Fibroblast of skin of back (primary cell): ENCODE results near the gene SPTLC1.
A peak's percentile ranks its signal among the peaks of the same experiment; 100 is the strongest.
"Not testable (repeated sequence)": the region's sequence is repeated elsewhere in the genome, so short reads cannot be mapped to it uniquely, and the experiment has no call there.

Source experiments
- DNase-seq: peaks from one replicate; pipeline ENCODE4 v3.0.0-alpha.2; 2013

The SPTLC1 gene

DNA sequence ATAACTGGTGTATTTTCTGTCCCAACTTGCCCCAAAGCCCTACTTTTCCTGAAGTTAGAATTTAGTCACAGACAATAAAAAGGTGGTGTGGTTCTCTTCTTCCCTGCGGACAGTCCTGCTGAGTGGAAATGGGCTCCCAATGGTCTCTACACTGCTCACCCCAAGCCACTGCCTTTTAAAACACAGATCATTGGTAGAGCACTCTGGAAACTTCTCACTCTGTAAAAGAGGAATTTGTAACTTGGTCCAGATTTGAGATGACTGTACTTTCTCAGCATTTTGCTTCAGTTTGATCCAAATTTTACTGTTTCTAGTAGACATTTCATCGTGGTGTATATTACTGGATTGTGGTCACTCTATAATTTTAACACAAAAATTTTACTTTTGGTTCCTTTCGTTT lies 84.8 kb downstream of the SPTLC1 start:
- DNase-seq, result no peak

DNA sequence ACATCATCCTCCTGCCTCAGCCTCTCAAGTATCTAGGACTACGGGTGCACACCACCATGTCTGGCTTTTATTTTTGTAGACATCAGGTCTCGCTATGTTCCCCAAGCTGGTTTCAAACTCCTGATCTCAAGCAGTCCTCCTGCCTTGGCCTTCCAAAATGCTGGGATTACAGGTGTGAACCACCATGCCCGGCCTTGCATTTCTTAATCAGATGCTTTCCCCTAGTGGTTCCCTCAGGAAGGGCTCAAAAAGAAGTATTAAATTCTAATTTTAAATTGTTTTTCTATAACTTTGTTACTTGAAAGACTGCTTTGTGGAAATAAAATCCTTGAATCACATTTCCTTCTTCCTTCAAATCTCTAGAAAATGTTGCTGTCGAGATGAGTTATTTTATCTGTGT lies 85.7 kb downstream of the SPTLC1 start:
- no peak for DNase-seq

DNA sequence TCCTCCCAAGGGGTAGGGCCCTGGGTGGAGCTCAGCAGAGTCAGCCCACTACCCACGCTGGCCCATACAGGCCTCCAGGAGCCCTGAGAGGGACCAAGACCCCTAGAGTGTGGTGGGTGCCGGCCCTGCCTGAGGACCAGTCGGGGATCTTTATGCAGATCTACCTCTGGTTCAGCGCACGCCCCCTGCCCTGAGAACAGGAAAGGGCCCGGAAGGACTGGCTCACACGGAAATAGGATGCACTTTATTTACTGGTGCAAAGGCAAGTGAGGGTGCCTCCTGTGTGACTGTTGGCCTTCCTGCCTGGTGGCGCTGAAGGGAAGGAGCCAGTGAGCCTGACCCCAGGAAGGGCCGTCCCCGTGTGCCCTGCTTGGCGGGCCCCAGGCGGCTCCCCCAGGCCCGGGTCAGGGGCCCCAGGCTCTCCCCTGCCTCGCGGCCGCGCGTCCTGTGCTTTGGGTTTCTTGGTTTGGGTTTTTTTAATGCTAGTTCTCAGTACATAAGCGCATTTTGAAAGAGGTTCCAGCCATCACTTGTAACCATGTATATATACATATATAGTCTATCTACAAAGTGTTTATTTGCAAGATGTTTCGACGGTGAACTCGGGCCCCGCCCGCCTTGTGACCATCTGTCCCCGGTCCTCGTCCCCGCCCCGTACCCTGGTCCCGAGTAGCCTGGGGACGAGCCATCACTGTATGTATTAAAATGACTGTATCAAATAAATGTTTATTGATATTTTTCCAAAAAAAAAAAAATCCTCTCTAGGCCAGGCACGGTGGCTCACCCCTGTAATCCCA lies 88.8 kb downstream of the SPTLC1 start:
- DNase-seq, result no peak

DNA sequence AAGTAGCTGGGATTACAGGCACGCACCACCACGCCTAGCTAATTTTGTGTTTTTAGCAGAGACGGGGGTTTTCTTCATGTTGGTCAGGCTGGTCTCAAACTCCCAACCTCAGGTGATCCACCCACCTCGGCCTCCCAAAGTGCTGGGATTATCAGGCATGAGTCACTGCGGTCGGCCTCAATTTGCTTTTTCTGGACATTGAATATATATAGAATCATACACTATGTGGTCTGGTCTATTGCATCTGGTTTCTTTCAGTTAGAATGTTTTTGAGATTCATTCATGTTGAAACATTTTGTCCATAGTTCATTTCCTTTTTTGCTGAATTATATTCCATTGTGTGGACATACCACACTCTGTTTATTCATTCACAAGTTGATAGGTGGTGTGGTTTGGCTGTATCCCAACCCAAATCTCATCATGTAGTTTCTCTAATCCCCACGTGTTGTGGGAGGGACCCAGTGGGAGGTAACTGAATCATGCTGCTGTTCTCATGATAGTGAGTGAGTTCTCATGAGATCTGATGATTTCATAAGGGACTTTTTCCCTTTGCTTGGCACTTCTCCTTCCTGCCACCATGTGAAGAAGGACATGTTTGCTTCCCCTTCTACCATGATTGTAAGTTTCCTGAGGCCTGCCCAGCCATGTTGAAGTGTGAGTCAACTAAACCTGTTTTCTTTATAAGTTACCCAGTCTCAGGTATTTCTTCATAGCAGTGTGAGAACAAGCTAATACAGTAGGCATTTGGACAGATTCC lies 93.2 kb downstream of the SPTLC1 start:
- DNase-seq, result peak; percentile 86

DNA sequence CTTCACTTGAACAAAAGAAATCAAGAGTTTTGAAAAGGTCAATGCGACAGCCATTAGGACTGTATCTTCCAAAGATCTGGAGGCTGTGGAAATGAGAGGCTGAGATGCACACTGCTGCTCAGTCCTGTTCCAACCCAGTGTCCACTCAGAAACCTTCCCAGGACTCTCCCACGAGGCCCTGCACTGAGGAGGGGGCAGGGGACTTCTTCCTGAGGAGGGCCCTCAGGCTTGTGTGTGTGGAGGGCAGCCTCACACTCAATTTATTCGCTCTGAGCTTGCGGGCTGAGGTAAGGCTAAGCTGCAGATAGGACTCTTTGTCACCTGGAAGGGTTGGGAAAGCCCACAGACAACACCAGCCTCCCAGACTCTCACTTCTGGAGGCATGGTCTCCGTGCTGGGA lies 95.6 kb downstream of the SPTLC1 start:
- no peak for DNase-seq

DNA sequence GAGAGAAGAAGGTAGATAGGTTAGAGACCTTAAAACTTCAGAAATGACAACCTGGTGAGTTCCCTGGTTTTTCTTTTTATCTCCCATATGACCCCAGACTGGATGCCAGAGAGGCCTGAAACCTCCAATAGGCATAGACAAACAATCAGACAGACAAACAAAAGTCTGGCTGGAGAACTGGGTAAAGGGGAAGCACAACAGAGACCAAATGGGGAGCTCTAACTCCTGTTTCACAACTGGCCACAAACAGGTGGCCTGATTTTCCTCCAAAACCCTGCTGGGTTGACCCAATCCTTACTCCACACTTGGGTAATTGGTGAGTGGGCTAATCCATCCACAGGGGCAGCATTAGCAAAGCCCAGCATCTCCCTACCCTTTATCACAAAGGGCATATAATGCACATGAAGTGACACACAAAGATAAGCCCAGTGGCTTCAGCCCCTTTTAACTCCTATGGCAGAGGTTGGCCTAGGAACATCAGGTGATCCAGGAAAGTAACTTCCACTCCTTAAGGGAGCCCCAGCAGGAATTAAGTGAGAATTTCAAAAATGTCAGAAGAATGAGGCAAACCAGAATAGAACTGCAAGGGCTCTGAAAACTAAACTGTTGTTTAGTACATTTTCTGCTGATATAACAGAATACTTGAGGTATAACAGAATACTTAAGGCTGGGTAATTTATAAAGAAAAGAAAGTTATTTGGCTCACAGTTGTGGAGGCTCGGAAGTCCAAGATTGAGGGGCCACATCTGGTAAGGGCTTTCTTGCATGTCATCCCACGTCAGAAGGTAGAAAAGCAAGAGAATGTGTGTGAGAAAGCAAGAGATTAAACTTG lies 104.3 kb downstream of the SPTLC1 start:
- DNase-seq, result no peak

DNA sequence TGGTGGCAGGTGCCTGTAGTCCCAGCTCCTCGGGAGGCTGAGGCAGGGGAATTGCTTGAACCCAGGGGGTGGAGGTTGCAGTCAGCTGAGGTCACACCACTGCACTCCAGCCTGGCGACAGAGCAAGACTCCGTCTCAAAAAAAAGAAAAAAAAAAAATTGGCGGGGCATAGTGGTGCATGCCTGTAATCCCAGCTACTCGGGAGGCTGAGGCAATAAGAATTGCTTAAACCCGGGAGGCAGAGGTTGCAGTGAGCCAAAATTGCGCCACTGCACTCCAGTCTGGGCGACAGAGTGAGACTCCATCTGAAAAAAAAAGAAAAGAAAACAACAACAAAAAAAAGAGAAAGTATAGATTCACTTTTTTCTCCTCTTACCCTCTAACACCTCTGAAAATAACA lies 105.0 kb downstream of the SPTLC1 start:
- not testable (repeated sequence) for DNase-seq

DNA sequence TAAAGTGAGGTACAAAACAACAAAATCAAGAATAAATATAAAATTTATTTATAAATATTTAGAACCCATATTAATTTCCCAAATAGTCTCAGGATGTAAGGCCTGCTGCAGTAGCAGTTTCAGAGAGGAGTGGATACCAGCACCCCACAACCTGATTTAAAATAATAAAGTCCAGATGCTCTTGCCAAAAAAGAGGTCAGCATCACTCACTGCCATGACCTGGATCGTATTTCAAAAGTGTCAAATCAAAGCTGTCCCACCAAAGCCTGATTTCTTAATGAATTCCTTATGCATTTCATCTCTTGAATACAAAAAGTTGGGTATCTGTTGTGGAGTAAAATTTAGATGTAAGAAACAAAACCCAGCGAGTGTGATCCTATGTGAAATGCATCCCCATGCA lies 107.2 kb downstream of the SPTLC1 start:
- no peak for DNase-seq

DNA sequence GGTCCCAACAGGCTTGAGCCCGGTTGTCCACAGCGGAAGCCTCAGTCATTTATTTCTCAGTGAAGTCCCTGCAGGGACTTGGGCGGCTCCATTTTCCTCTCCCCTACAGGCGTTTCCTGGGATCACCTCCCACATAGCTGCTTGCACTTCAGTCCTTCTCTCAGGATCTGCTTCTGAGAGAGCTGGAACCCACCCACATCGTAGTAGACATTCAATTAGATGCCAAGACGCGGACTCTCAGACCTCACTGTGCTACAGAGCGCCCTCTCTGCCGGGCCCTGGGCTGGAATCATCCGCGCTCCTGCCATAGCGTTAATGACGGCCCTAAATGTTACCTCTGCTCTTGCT lies 111.2 kb downstream of the SPTLC1 start:
- no peak for DNase-seq

DNA sequence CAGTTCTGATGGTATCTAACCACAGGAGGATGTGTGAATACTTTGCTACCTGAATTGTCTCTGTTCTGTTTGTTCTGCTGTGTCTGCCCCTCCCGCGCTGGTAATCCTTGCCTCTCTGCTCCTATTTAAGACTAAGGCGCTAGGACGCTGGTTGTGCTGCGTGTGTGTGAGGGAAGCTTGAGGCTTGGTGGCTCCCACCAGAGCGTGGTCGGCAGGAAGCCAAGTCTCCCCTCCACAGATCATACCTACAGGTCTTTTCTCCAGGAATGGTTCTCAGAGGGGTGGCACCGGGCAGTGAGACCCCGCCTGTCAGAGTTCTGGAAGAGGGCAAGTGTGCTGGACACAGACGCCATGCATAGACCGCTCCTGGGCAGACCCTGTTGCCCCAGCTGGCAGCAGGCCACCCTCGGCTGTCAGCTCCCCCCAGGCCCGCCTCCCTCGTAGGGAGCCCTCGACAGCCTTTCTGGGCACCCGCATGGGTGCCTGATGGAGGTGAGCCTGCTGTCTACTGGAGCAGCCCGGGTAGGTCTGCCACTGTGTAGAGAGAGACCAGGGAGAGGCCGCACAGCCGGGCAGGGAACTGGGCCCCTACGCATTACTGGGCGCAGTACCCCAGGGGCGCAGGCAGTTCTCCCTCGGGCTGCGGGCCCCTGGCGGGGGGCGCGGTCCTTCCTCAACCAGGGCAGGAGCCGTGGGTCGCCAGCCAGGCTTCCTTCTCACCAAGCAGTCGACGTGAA lies 111.7 kb downstream of the SPTLC1 start:
- no peak for DNase-seq

DNA sequence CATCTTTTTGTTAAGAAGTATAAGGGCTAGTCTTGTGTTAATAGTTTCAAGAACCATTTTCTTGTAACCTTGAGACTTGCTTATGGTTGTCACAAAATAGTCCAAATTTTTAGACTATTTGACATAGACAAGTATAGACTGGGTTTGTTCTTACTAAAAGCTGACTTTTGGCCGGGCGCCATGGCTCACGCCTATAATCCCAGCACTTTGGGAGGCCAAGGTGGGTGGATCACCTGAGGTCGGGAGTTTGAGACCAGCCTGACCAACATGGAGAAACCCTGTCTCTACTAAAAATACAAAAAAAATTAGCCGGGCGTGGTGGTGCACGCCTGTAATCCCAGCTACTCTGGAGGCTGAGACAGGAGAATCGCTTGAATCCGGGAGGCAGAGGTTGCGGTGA lies 113.3 kb downstream of the SPTLC1 start:
- DNase-seq, result not testable (repeated sequence)

DNA sequence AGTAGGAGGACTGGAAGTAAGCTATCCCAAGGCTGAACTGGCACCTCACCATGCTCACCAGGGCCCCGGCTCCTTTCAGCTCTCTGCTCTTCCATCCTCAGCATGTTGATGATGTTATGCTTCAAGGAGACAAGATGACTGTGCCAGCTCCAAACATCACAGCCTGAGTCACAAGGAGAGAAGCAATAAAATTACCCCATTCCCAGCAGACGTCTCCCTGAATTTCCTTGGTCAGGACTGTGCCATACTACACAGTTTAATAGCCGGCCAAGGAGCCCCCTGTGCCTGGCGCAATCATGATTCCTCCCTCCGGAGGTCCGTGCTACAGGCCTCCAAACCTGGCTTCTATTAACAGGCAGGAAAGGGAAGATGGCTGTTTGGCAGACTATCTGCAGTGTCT lies 114.0 kb downstream of the SPTLC1 start:
- DNase-seq, result peak; percentile 21

DNA sequence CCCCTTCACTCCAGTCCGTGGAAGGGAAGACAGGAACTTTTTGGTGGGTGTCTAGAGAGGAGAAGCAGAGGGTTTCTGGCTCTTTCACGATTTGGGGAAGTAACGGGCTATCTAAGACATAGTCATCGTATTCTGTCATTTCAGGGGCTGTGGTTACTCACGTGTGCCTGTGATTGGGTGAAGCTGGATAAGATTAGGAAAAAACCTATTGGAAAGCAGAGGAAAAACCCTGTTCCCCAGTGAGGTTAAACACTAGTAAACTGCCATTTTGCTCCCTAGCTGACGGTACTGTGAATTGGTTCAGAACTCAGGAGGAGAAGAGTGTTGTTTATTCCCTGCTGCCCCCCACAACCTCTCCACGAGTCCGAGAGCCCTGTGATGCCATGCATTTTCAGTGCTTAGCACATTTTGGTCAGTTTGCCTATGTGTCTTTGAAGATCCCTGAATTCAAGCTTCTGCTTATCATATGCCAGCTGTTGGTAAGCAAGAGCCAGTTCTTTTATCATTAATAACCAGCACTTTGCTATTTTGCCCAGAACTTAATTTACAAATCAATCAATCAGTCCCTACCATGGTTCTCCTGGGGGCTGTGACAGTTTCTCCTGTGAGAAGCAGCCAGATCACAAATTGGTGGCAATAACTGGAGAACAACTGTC lies 120.1 kb downstream of the SPTLC1 start:
- DNase-seq, result no peak

DNA sequence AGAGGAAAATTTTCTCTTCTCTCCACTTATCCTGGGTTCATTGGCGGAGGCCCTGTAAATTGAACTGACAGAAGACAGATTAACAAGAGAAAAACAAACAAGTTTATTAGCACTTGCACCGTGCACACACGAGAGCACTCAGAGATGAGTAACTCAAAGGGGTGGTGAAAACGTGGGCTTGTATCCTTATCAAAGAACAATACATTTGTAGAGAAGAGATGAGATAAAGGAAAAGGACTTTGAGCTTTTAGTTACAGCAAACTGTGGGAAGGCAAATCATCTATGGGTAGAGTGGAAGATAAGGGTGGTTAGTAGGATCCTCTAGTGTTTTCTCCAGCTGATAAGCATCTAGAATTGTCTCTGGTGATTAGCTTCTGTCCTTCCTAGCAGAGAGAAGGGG lies 120.8 kb downstream of the SPTLC1 start:
- DNase-seq, result no peak

DNA sequence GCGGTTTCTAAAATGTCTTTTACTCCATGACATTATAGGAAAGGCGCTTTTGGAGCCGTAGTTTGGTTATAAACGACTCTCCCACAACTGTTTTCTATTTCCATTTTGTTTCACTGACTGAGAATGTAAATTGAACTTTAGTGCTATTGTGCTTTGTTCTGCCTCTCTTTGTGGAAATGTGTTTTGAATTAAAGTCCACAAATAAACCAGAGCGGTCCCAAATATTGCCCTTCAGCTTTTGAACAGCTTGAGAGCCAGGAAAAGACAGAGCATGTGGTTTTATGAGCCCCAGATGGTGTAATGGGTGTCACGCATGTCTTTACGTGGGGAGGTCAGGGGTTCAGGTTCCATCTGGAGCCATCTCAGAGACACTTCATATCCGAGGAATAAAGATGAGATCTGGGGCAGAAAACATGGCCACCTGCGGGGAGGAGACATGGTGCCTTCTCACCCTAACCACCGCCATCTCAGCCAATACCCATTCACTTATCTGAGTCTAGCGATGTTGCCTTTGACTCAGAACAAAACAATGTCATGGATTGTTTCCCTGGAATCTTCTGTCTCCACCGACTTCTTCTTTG lies 122.7 kb downstream of the SPTLC1 start:
- DNase-seq, result peak; percentile 88

DNA sequence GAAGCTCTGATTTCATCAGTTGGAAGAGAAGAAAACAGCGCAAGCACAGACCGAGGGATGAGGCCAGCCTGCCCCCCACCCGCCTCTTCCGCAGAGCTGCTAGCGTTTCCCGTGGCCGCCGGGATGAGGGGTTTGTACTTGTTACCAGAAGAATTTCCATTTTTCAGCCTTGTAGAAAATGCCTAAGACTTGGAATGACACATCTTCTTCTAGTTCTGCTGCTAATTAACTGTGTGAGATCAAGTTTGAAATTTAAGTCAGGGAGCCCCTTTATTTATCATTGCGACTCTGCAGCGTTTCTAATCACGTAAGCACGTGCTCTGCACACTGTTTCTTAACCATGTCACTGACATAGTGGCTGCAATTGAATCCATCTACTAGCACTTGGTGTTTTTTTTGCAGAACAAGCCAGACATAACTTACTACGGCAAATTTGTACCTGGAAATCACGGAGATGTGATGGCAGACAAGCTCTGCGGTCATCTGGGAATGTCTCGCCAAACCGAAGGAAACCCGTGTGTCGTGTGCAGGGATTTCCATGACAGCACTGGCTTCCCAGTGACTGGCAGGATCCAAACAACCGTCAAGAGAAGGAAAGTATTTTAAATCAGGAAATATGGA lies 123.4 kb downstream of the SPTLC1 start:
- DNase-seq, result peak; percentile 29

DNA sequence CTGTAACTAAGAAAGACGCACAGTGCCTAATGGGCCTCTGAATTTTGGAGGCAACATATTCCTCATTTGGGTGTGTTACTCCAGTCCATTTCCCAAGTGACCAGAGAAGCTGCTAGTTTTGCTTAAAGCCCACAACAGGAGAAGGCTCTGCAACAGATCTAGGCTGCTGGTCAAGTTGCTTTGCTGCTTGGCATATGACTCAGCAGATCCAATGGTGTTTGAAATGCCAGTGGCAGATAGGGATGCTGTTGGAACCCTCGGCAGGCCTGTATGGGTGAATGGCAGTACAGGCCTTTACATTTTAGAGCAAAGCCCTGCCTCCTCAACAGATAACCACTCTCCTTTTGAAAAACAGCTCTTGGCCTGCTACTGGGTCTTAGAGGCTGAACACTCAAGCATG lies 129.0 kb downstream of the SPTLC1 start:
- DNase-seq, result no peak

DNA sequence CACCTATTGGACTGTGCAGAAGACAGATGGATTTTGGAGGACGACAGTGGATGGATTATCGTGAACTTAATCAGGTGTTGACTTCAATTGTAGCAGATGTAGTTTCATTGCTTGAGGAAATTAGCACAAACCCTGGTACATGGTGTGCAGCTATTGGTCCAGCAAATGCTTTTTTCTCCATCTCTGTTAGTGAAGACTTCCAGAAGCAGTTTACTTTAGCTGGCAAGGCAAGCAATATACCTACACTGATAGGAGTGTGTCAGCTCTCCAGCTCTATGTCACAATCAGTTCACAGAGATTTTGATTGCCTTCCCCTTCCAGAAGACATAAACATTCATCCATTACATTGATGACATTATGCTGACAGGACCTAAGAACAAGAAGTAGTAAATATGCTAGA lies 129.5 kb downstream of the SPTLC1 start:
- DNase-seq, result no peak
